Activated CD4-positive, alpha-beta T cell treated with anti-CD3 and anti-CD28 coated beads for 24 hours (primary cell): ENCODE data around the gene NDUFA3.
A peak's percentile ranks its signal among the peaks of the same experiment; 100 is the strongest.
"Not testable (repeated sequence)": the region's sequence is repeated elsewhere in the genome, so short reads cannot be mapped to it uniquely, and the experiment has no call there.

Experiments used
- DNase-seq, 2 donors: peaks; one replicate each; pipeline ENCODE4 v3.0.0-alpha.2; 2020; ENCODE audit warnings: low read depth in 2 of 2

Gene NDUFA3

GRCh38 chr19:54102421-54103169 is at the start of gene NDUFA3:
Gene NDUFA3, plus strand, starts transcription at chr19:54102855. Its CDS starts 24 bp downstream, at chr19:54102879.
- peak; percentile 94 to 95 for DNase-seq

- DNase-seq: no peak
Measured at GRCh38 chr19:54062643-54063042, 40.0 kb upstream of the NDUFA3 start.

GRCh38 chr19:54063350-54064116 is 39.1 kb upstream of the NDUFA3 start, which contains the start of gene VSTM1:
Gene VSTM1, minus strand, starts transcription at chr19:54063897. Its CDS starts 120 bp downstream, at chr19:54063777.
- no peak for DNase-seq

- no peak for DNase-seq
Measured at GRCh38 chr19:54069470-54069869, 33.2 kb upstream of the NDUFA3 start.

- no peak for DNase-seq
Measured at GRCh38 chr19:54073829-54074228, 28.8 kb upstream of the NDUFA3 start.

- no peak for DNase-seq
Measured at GRCh38 chr19:54074851-54075250, 27.8 kb upstream of the NDUFA3 start.

DNA sequence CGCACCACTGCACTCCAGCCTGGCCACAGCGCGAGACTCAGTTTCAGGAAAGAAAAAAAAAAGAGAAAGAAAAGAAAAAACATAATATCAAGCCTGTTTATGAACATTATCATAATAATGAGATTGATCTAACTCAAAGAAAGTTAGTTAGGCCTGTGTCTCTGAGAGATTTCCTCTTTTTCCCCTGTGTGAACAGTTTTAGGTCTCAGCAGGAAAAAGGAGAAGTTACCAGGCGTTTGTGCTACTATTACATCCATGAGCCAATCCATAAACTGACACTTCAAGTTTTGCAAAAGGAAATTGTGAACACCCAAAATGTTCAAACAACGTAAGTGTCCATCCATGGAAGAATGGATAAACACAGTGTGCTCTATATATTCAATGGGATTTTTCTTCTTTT is 25.3 kb upstream of the NDUFA3 start:
- DNase-seq: no peak

GRCh38 chr19:54081032-54081431 is 21.6 kb upstream of the NDUFA3 start, which contains the start of gene TARM1:
Gene TARM1, minus strand, starts transcription at chr19:54081365. Its CDS starts 25 bp downstream, at chr19:54081340.
- no peak for DNase-seq

DNA sequence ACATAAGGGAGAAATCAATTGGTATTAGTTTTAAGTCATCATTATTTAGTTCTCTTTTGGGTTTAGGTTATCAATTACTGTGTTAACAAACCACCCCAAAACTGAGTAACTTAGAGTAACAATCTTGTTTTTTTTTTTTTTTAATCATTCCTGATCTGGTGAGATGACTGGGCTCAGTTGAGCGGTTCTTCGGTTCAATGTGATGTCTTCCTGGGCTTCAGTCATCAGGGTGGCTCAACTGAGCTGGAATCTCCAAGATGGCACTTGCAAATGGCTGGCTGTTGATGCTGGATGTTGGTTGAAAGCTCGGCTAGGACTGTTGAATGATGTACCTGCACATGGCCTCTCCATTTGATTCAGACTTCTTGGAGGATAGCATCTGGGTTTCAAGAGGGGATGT is 18.2 kb upstream of the NDUFA3 start:
- DNase-seq: no peak

DNA sequence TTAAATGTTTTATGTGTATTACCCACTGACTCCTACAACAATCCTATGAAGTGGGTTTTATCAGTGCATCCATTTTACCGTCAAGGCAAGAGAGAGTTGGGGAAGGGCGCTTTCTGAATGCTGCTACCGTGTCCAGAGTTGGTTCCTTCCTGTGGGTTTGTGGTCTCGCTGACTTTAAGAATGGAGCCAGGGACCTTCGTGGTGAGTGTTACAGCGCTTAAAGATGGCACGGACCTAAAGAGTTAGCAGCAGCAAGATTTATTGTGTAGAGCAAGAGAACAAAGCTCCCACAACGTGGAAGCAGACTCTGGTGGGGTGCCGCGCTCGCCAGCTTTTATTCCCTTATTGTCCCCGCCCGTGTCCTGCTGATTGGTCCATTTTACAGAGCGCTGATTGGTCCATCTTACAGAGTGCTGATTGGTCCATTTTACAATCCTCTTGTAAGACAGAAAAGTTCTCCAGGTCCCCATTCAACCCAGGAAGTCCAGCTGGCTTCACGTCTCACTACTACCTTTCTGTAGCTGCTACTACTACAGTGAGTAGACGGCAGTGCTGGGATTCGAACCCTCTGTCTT is 8.1 kb upstream of the NDUFA3 start:
- DNase-seq: no peak

DNA sequence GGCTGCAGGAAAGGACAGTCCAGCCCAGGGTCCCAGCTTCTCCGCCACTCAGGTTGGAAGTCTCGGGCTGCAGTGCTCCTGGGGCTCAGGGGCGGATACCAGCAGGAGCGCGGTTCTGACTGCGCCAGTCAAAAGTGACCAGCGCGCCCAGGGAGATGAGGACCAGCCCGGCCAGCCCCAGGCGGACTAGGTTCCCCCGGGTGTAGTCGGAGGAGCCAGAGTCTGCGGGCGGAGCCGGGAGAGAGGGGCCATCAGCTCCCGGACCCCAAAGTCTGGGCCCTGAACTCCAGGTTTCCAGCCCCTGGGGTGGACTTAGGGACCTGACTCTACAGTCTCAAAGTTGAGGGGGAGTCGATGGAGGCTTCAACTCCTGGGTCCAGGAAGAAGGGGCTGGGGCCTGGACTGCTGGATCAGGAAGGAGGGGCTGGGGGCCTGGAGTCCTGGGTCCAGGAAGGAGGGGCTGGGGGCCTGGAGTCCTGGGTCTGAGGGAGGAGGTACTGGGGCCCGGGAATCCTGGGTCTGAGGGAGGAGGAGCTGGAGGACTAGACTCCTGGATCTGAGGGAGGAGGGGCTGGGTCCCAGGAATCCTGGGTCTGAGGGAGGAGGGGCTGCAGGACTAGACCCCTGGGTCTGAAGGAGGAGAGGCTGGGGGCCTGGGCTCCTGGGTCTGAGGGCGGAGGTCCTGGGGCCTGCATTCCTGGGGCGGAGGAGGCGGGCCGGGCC is 7.4 kb upstream of the NDUFA3 start:
- DNase-seq: no peak

GRCh38 chr19:54095859-54096616 is 6.6 kb upstream of the NDUFA3 start:
- not testable (repeated sequence) for DNase-seq

- no peak for DNase-seq
Measured at GRCh38 chr19:54096617-54097106, 6.0 kb upstream of the NDUFA3 start.

- no peak for DNase-seq
Measured at GRCh38 chr19:54099190-54099902, 3.3 kb upstream of the NDUFA3 start.

DNA sequence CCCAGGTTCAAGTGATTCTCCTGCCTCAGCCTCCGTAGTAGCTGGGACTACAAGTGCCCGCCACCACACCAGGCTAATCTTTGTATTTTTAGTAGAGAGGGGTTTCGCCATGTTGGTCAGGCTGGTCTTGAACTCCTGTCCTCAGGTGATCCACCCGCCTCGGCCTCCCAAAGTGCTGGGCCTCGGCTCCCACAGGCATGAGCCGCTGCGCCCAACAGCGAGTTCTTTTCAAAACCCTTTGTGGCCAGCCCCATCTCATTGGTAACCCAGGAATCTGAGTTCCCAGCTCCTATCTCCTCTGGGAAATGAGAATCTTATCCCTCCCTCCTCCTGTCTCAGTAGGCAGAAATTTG is 2.8 kb upstream of the NDUFA3 start:
- DNase-seq: not testable (repeated sequence)

GRCh38 chr19:54100561-54100960 is 2.1 kb upstream of the NDUFA3 start, which contains the start of gene OSCAR:
Gene OSCAR, minus strand, starts transcription at chr19:54100803. Its CDS starts 11 bp downstream, at chr19:54100792.
- no peak for DNase-seq

DNA sequence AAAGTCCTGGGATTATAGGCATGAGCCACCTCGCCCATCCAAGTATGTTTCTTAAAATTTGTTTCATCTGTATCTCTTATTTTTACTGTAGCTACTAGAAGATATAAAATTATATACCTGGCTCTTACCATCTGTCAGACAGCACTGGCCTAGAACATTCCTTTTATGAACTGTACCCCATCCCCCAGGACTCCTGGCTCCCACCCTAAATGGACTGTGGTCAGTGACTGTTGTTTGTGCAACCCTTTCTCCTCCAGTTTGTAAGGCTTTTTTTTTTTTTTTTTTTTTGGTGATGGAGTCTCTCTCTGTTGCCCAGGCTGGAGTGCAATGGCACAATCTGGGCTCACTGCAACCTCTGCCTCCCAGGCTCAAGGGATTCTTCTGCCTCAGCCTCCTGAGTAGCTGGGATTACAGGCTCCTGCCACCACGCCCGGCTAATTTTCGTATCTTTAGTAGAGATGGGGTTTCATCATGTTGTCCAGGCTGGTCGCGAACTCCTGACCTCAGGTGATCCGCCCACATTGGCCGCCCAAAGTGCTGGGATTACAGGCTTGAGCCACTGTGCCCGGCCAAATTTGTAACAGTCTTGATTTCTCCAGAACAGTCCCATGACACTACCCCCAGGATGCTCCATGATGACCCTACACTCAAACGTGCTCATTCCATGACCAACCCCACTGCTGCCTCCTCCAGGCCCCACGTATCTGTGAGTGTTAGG is 2.5 kb downstream of the NDUFA3 start:
- DNase-seq: no peak

GRCh38 chr19:54105796-54106195 is 3.1 kb downstream of the NDUFA3 start:
- DNase-seq: no peak

DNA sequence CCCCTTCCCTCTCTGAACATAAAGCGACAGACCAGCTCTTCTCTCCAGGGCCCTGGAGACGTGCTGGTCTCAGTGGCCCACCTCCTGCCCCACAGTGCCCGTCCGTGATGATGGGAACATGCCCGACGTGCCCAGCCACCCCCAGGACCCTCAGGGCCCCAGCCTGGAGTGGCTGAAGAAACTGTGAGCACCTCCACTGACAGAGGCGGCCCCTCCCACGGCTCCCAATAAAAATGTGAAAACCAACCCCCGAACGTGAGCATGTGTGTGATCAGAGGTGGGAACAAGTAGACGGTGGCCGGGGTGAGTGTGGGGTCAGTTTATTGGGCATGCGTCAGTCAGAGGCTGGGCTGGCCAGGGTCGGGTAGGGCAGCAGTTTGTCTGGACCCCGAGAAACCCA is 4.1 kb downstream of the NDUFA3 start:
- DNase-seq: no peak
